Bronchial epithelial cell (primary cell): Measurements from ENCODE around the gene TNKS1BP1. TPM values are rescaled to one million over a fixed set of nuclear protein-coding genes. Genes with fewer than 3 reads are reported as not detected.
A peak's percentile ranks its signal among the peaks of the same experiment; 100 is the strongest.

ENCODE experiments used
- DNase-seq: peaks from one replicate; pipeline ENCODE4 v3.0.0-alpha.2; 2010; ENCODE audit warnings: low read depth
- FAIRE-seq: peaks from 2 replicates; lab custom pipeline; 2011; peaks lifted over from hg19 to GRCh38; lab: Jason Lieb, UNC
- H3K27me3 ChIP-seq: 2 replicates; pipeline ENCODE4 v1.5.1; 2011; ENCODE audit warnings: low read length; ENCODE audit not compliant: control insufficient read depth, insufficient read depth
- H3K36me3 ChIP-seq: 2 replicates; pipeline ENCODE4 v1.5.1; 2011; ENCODE audit warnings: low read length; ENCODE audit not compliant: control insufficient read depth, insufficient read depth
- H3K4me3 ChIP-seq: 2 replicates; pipeline ENCODE4 v1.5.1; 2011; ENCODE audit warnings: mild to moderate bottlenecking, low read depth, low read length, control low read depth
- CTCF ChIP-seq: IDR thresholded peaks from 2 replicates; pipeline ENCODE4 v1.5.1; 2011; ENCODE audit warnings: mild to moderate bottlenecking, moderate library complexity, low read length, control low read depth, inconsistent platforms; ENCODE audit not compliant: insufficient read depth, severe bottlenecking
- total RNA-seq: library from RNA; depleted of rRNA; stranded (reverse); fragments of >200 nt; gene quantifications from 2 replicates; pipeline ENCODE4 v1.2.1, GENCODE V29; 2014

TNKS1BP1 gene
- total RNA-seq, 1 donor from 2014 or later: 67.9 TPM

- FAIRE-seq (peak; percentile 55), DNase-seq (no peak)
- peaks cover 45% of the 10 kb centered on the region for H3K36me3 ChIP-seq
- H3K4me3 ChIP-seq: peak overlapping the region; percentile 51
- H3K27me3 ChIP-seq: no peaks in the 10 kb centered on the region
- TF ChIP-seq CTCF: no peak
Measured at GRCh38 chr11:57310630-57311086, 14.1 kb downstream of the TNKS1BP1 start.

GRCh38 chr11:57310091-57310490 is 14.7 kb downstream of the TNKS1BP1 start:
- DNase-seq (no peak), FAIRE-seq (no peak)
- H3K4me3 ChIP-seq: peak overlapping the region; percentile 51
- peaks cover 43% of the 10 kb centered on the region for H3K36me3 ChIP-seq
- no peak for TF ChIP-seq CTCF
- H3K27me3 ChIP-seq: no peaks in the 10 kb centered on the region

- FAIRE-seq (no peak), DNase-seq (no peak)
- H3K4me3 ChIP-seq: no peak overlapping the region
- peaks cover 41% of the 10 kb centered on the region for H3K36me3 ChIP-seq
- no peak for TF ChIP-seq CTCF
- no peaks in the 10 kb centered on the region for H3K27me3 ChIP-seq
Measured at GRCh38 chr11:57309106-57310059, 15.4 kb downstream of the TNKS1BP1 start.

GRCh38 chr11:57308426-57309060 is 16.2 kb downstream of the TNKS1BP1 start:
- Histone ChIP-seq H3K27me3 (no peaks in the 10 kb centered on the region), H3K36me3 (peaks cover 36% of the 10 kb centered on the region), H3K4me3 (peak overlapping the region; percentile 3)
- TF ChIP-seq CTCF: no peak
- FAIRE-seq (no peak), DNase-seq (no peak)

GRCh38 chr11:57307666-57308270 is 17.0 kb downstream of the TNKS1BP1 start:
- H3K36me3 ChIP-seq: peaks cover 41% of the 10 kb centered on the region
- peak overlapping the region; percentile 1 for H3K4me3 ChIP-seq
- no peak for FAIRE-seq
- H3K27me3 ChIP-seq: no peaks in the 10 kb centered on the region
- peak; percentile 90 for DNase-seq
- no peak for TF ChIP-seq CTCF
